Fibroblast of villous mesenchyme (primary cell): Measurements from ENCODE around the gene RAPGEF6. TPM values are rescaled to one million over a fixed set of nuclear protein-coding genes. Genes with fewer than 3 reads are reported as not detected.

Experiments used
- DNase-seq: peaks from one replicate; pipeline ENCODE4 v3.0.0-alpha.2; 2010; ENCODE audit warnings: low read depth
- H3K4me3 ChIP-seq: 2 replicates; pipeline ENCODE4 v1.5.1; 2011; ENCODE audit warnings: low read depth, mild to moderate bottlenecking, low read length
- CTCF ChIP-seq: IDR thresholded peaks from 2 replicates; pipeline ENCODE4 v1.5.1; 2012; ENCODE audit warnings: low read depth, mild to moderate bottlenecking, low read length; ENCODE audit not compliant: insufficient read depth
- total RNA-seq: library from RNA; depleted of rRNA; stranded (reverse); fragments of >200 nt; gene quantifications from 2 replicates; pipeline ENCODE4 v1.2.3, GENCODE V29; 2012

The RAPGEF6 gene
- total RNA-seq, 1 donor = 21.6 TPM

GRCh38 chr5:131417240-131417869 is 217.7 kb downstream of the RAPGEF6 start:
- no peak overlapping the region for H3K4me3 ChIP-seq
- peak; percentile 79 for DNase-seq
- TF ChIP-seq CTCF = peak; percentile 75

- DNase-seq = no peak
- no peak overlapping the region for H3K4me3 ChIP-seq
- TF ChIP-seq CTCF = no peak
Measured at GRCh38 chr5:131416729-131417128, 218.3 kb downstream of the RAPGEF6 start.

- no peak overlapping the region for H3K4me3 ChIP-seq
- DNase-seq = no peak
- TF ChIP-seq CTCF = no peak
Measured at GRCh38 chr5:131413605-131414559, 221.1 kb downstream of the RAPGEF6 start.

GRCh38 chr5:131406975-131407638 is 227.9 kb downstream of the RAPGEF6 start:
- no peak for TF ChIP-seq CTCF
- no peak overlapping the region for H3K4me3 ChIP-seq
- no peak for DNase-seq

GRCh38 chr5:131406076-131406475 is 229.0 kb downstream of the RAPGEF6 start:
- DNase-seq = no peak
- no peak for TF ChIP-seq CTCF
- no peak overlapping the region for H3K4me3 ChIP-seq

- H3K4me3 ChIP-seq = no peak overlapping the region
- no peak for DNase-seq
- TF ChIP-seq CTCF = no peak
Measured at GRCh38 chr5:131405674-131406073, 229.4 kb downstream of the RAPGEF6 start.
